Neural cell (in vitro differentiated cells): ENCODE measurements around the gene TEX19. TPM values are rescaled to one million over a fixed set of nuclear protein-coding genes. Genes with fewer than 3 reads are reported as not detected.

Source experiments
- H2AFZ ChIP-seq: fragments of 200-600, 300-800 bp; sonication (generic), shearing (Covaris generic); 2 replicates; pipeline ENCODE4 v1.6.0; 2014; ENCODE audit warnings: low read depth, mild to moderate bottlenecking, antibody characterized with exemption, low read length, moderate library complexity
- H3F3A ChIP-seq: fragments of 200-600 bp; shearing (Covaris generic); 2 replicates; pipeline ENCODE4 v1.6.1; 2016; ENCODE audit warnings: mild to moderate bottlenecking, moderate library complexity, mixed read lengths, antibody characterized with exemption, low read length; ENCODE audit not compliant: insufficient read depth, poor library complexity, severe bottlenecking
- H3K27ac ChIP-seq: fragments of 200-600, 300-800 bp; sonication (generic), shearing (Covaris generic); 2 replicates; pipeline ENCODE4 v1.5.1; 2014; ENCODE audit warnings: mild to moderate bottlenecking, low read length, moderate library complexity
- H3K27me3 ChIP-seq: fragments of 300-800, 200-600 bp; sonication (generic), shearing (Covaris generic); 2 replicates; pipeline ENCODE4 v1.6.0; 2014; ENCODE audit warnings: mild to moderate bottlenecking, low read depth, low read length, moderate library complexity; ENCODE audit not compliant: insufficient read depth
- H3K36me3 ChIP-seq: fragments of 300-800, 200-600 bp; sonication (generic), shearing (Covaris generic); 2 replicates; pipeline ENCODE4 v1.5.1; 2014; ENCODE audit warnings: mild to moderate bottlenecking, antibody characterized with exemption, low read length, moderate library complexity; ENCODE audit not compliant: insufficient read depth
- H3K4me2 ChIP-seq: fragments of 300-800, 200-600 bp; sonication (generic), shearing (Covaris generic); 2 replicates; pipeline ENCODE4 v1.6.0; 2014; ENCODE audit warnings: mild to moderate bottlenecking, low read length
- H3K4me3 ChIP-seq: fragments of 300-800, 200-600 bp; sonication (generic), shearing (Covaris generic); 2 replicates; pipeline ENCODE4 v1.5.1; 2014; ENCODE audit warnings: mild to moderate bottlenecking, low read length, moderate library complexity
- H3K79me2 ChIP-seq: fragments of 200-600 bp; shearing (Covaris generic); replicated peaks from 2 replicates; pipeline ENCODE4 v1.6.0; 2014; ENCODE audit warnings: mild to moderate bottlenecking, low read length, moderate library complexity; ENCODE audit not compliant: insufficient read depth
- H3K9ac ChIP-seq: fragments of 300-800, 200-600 bp; sonication (generic), shearing (Covaris generic); 2 replicates; pipeline ENCODE4 v1.6.1; 2016; ENCODE audit warnings: mild to moderate bottlenecking, low read length, mixed read lengths
- H3K9me2 ChIP-seq: fragments of 200-600 bp; shearing (Covaris generic); 2 replicates; pipeline ENCODE4 v1.6.1; 2016; ENCODE audit warnings: mild to moderate bottlenecking, low read length, mixed read lengths; ENCODE audit not compliant: insufficient read depth
- H3K9me3 ChIP-seq: fragments of 200-600, 300-800 bp; sonication (generic), shearing (Covaris generic); 2 replicates; pipeline ENCODE4 v1.6.1; 2016; ENCODE audit warnings: mild to moderate bottlenecking, mixed run types, low read length, moderate library complexity, mixed read lengths
- H4K20me1 ChIP-seq: fragments of 200-600 bp; shearing (Covaris generic); 2 replicates; pipeline ENCODE4 v1.6.1; 2016; ENCODE audit warnings: mild to moderate bottlenecking, mixed run types; ENCODE audit not compliant: insufficient read depth
- CTCF ChIP-seq: fragments of 450-650 bp; IDR thresholded peaks from 2 replicates; pipeline ENCODE4 v1.5.1; 2014; ENCODE audit warnings: antibody characterized with exemption, mild to moderate bottlenecking, moderate library complexity; ENCODE audit not compliant: poor library complexity, severe bottlenecking
- EP300 ChIP-seq: fragments of 450-650 bp; conservative IDR thresholded peaks from 2 replicates; pipeline ENCODE4 v1.6.1; 2014; ENCODE audit warnings: antibody characterized with exemption, mild to moderate bottlenecking, moderate library complexity; ENCODE audit not compliant: poor library complexity, severe bottlenecking
- EZH2 ChIP-seq: fragments of 200-600, 300-800 bp; shearing (Covaris generic), sonication (generic); IDR thresholded peaks from 2 replicates; pipeline ENCODE4 v1.6.1; 2014; ENCODE audit warnings: antibody characterized with exemption, low read length, borderline replicate concordance, mild to moderate bottlenecking; ENCODE audit not compliant: insufficient read depth, poor library complexity, severe bottlenecking
- MXI1 ChIP-seq: fragments of 450-650 bp; conservative IDR thresholded peaks from 2 replicates; pipeline ENCODE4 v1.6.1; 2014; ENCODE audit warnings: antibody characterized with exemption, mild to moderate bottlenecking; ENCODE audit not compliant: poor library complexity, severe bottlenecking
- POLR2AphosphoS5 ChIP-seq: IDR thresholded peaks from 2 replicates; pipeline ENCODE4 v1.6.1; 2012
- RAD21 ChIP-seq: fragments of 450-650 bp; conservative IDR thresholded peaks from 2 replicates; pipeline ENCODE4 v1.6.1; 2014; ENCODE audit warnings: antibody characterized with exemption, mild to moderate bottlenecking, moderate library complexity
- REST ChIP-seq: IDR thresholded peaks from 2 replicates; pipeline ENCODE4 v1.6.1; 2012; ENCODE audit warnings: borderline replicate concordance
- SMC3 ChIP-seq: fragments of 450-650 bp; conservative IDR thresholded peaks from 2 replicates; pipeline ENCODE4 v1.6.1; 2014; ENCODE audit warnings: antibody characterized with exemption, mild to moderate bottlenecking, moderate library complexity; ENCODE audit not compliant: poor library complexity
- TAF1 ChIP-seq: IDR thresholded peaks from 2 replicates; pipeline ENCODE4 v1.6.1; 2012; ENCODE audit warnings: low read depth
- polyA plus RNA-seq: library from polyadenylated mRNA; depleted of rRNA; stranded (reverse); fragments of >200 nt; gene quantifications from 2 replicates; pipeline ENCODE4 v1.2.3, GENCODE V29; 2014

TEX19 gene
- polyA plus RNA-seq, 1 donor from 2014 or later, result not detected

- no peaks in the 10 kb centered on the region for H3K9me2 ChIP-seq
- H3K27ac ChIP-seq, result no peak overlapping the region
- H3K36me3 ChIP-seq, result no peaks in the 10 kb centered on the region
- H3K27me3 ChIP-seq, result no peaks in the 10 kb centered on the region
- no peaks in the 10 kb centered on the region for H3F3A ChIP-seq
- no peak overlapping the region for H3K4me3 ChIP-seq
- no peak for TF ChIP-seq MXI1
- TF ChIP-seq POLR2AphosphoS5, result no peak
- TF ChIP-seq EZH2, result no peak
- TF ChIP-seq CTCF, result no peak
- no peak for TF ChIP-seq TAF1
- no peak for TF ChIP-seq RAD21
- TF ChIP-seq SMC3, result no peak
- no peak for TF ChIP-seq REST
- TF ChIP-seq EP300, result no peak
- H4K20me1 ChIP-seq, result no peaks in the 10 kb centered on the region
- no peaks in the 10 kb centered on the region for H3K79me2 ChIP-seq
- H3K9ac ChIP-seq, result no peak overlapping the region
- H2AFZ ChIP-seq, result no peak overlapping the region
- no peak overlapping the region for H3K4me2 ChIP-seq
- H3K9me3 ChIP-seq, result no peaks in the 10 kb centered on the region
Observed at GRCh38 chr17:82325286-82326180, 33.5 kb upstream of the TEX19 start.

GRCh38 chr17:82327289-82327688 lies 31.8 kb upstream of the TEX19 start:
- no peaks in the 10 kb centered on the region for H3K9me3 ChIP-seq
- no peaks in the 10 kb centered on the region for H4K20me1 ChIP-seq
- H3F3A ChIP-seq, result no peaks in the 10 kb centered on the region
- no peaks in the 10 kb centered on the region for H3K79me2 ChIP-seq
- no peak overlapping the region for H3K4me2 ChIP-seq
- H3K9ac ChIP-seq, result no peak overlapping the region
- H3K36me3 ChIP-seq, result no peaks in the 10 kb centered on the region
- no peak overlapping the region for H2AFZ ChIP-seq
- H3K9me2 ChIP-seq, result no peaks in the 10 kb centered on the region
- no peak for TF ChIP-seq REST
- no peak for TF ChIP-seq MXI1
- TF ChIP-seq CTCF, result no peak
- TF ChIP-seq SMC3, result no peak
- no peak for TF ChIP-seq RAD21
- TF ChIP-seq TAF1, result no peak
- no peak for TF ChIP-seq EP300
- TF ChIP-seq EZH2, result no peak
- no peak for TF ChIP-seq POLR2AphosphoS5
- no peak overlapping the region for H3K27ac ChIP-seq
- no peak overlapping the region for H3K4me3 ChIP-seq
- H3K27me3 ChIP-seq, result peaks cover 9% of the 10 kb centered on the region
